ENCODE data around the gene CST2.

DNA sequence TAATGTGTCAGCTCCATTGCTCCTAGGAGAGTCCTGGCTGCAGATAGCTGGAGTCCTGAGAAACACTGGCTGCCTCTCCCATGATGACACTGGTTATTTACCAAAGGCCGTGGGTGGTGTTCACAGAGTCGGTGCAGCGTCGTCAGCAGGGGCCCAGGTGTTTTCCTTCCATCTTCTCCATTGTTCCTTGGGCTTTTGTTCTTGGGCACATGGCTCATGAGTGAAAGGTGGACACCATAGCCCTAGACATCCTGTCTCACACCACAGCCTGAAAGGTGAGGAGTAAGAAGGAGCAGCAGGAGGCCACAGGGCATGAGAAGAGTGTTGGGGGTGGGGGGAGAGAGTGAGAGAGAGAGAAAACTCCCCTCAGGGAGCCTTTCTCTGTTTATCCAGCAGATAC lies 43.9 kb upstream of the CST2 start:
- TF ChIP-seq POLR2AphosphoS5 (IDR thresholded peaks at IDR 0.05; ENCODE audit: borderline replicate concordance, low read depth, low read length): no peak
- no peak for TF ChIP-seq EZH2 (IDR thresholded peaks at IDR 0.05)
